ENCODE results near the gene UGT1A4. TPM values are rescaled to one million over a fixed set of nuclear protein-coding genes. Genes with fewer than 3 reads are reported as not detected.

Gene UGT1A4
- polyA plus RNA-seq, 2 donors: 0.69 to 2.5 TPM

GRCh38 chr2:233800208-233800607 is 81.7 kb downstream of the UGT1A4 start:
- no peaks in the 10 kb centered on the region for H3K36me3 ChIP-seq (ENCODE audit: control insufficient read depth in 2 of 2, insufficient read depth in 2 of 2, low read length in 1 of 2)
- WGBS, 2 donors: 78 to 81% methylated on average over 7 of the region's 7 CpGs

GRCh38 chr2:233801357-233802131 is 83.0 kb downstream of the UGT1A4 start:
- no peaks in the 10 kb centered on the region for H3K4me1 ChIP-seq (ENCODE audit: control insufficient read depth in 2 of 2, insufficient read depth in 2 of 2, low read length in 1 of 2)
- no peak overlapping the region for H3K4me3 ChIP-seq (ENCODE audit: low read depth in 1 of 2, low read length in 2 of 2)
- H3K27ac ChIP-seq (ENCODE audit: low read depth in 2 of 2, low read length in 1 of 2): no peak overlapping the region
- no peaks in the 10 kb centered on the region for H3K9me3 ChIP-seq (ENCODE audit: control insufficient read depth in 2 of 2, insufficient read depth in 1 of 2, low read depth in 1 of 2, low read length in 1 of 2)
- no peaks in the 10 kb centered on the region for H3K27me3 ChIP-seq (ENCODE audit: control insufficient read depth in 1 of 2, insufficient read depth in 2 of 2, low read length in 2 of 2)
- H3K36me3 ChIP-seq (ENCODE audit: control insufficient read depth in 2 of 2, insufficient read depth in 2 of 2, low read length in 1 of 2): no peaks in the 10 kb centered on the region
- 76 to 78% methylated on average over 9 of the region's 9 CpGs for WGBS, 2 donors

More at GRCh38 chr2:233800208-233800607, 81.7 kb downstream of the UGT1A4 start:
- H3K27me3 ChIP-seq (ENCODE audit: control insufficient read depth in 1 of 2, insufficient read depth in 2 of 2, low read length in 2 of 2): no peaks in the 10 kb centered on the region
- H3K4me1 ChIP-seq (ENCODE audit: control insufficient read depth in 2 of 2, insufficient read depth in 2 of 2, low read length in 1 of 2): no peaks in the 10 kb centered on the region
- H3K27ac ChIP-seq (ENCODE audit: low read depth in 2 of 2, low read length in 1 of 2): no peak overlapping the region
- peaks cover 0 to 2% of the 10 kb centered on the region in 2 donors for H3K9me3 ChIP-seq (ENCODE audit: control insufficient read depth in 2 of 2, insufficient read depth in 1 of 2, low read depth in 1 of 2, low read length in 1 of 2)
- no peak overlapping the region for H3K4me3 ChIP-seq (ENCODE audit: low read depth in 1 of 2, low read length in 2 of 2)

- H3K27ac ChIP-seq (ENCODE audit: low read depth in 2 of 2, low read length in 1 of 2): no peak overlapping the region
- H3K9me3 ChIP-seq (ENCODE audit: control insufficient read depth in 2 of 2, insufficient read depth in 1 of 2, low read depth in 1 of 2, low read length in 1 of 2): no peaks in the 10 kb centered on the region
- H3K4me1 ChIP-seq (ENCODE audit: control insufficient read depth in 2 of 2, insufficient read depth in 2 of 2, low read length in 1 of 2): no peaks in the 10 kb centered on the region
- no peak overlapping the region for H3K4me3 ChIP-seq (ENCODE audit: low read depth in 1 of 2, low read length in 2 of 2)
- no peaks in the 10 kb centered on the region for H3K36me3 ChIP-seq (ENCODE audit: control insufficient read depth in 2 of 2, insufficient read depth in 2 of 2, low read length in 1 of 2)
- H3K27me3 ChIP-seq (ENCODE audit: control insufficient read depth in 1 of 2, insufficient read depth in 2 of 2, low read length in 2 of 2): no peaks in the 10 kb centered on the region
- 67 to 77% methylated on average over 3 of the region's 3 CpGs for WGBS, 2 donors
These were observed 83.7 kb downstream of the UGT1A4 start for GRCh38 chr2:233802132-233802815.

- no peaks in the 10 kb centered on the region for H3K36me3 ChIP-seq (ENCODE audit: control insufficient read depth in 2 of 2, insufficient read depth in 2 of 2, low read length in 1 of 2)
- H3K4me1 ChIP-seq (ENCODE audit: control insufficient read depth in 2 of 2, insufficient read depth in 2 of 2, low read length in 1 of 2): no peaks in the 10 kb centered on the region
- no peaks in the 10 kb centered on the region for H3K9me3 ChIP-seq (ENCODE audit: control insufficient read depth in 2 of 2, insufficient read depth in 1 of 2, low read depth in 1 of 2, low read length in 1 of 2)
- no peaks in the 10 kb centered on the region for H3K27me3 ChIP-seq (ENCODE audit: control insufficient read depth in 1 of 2, insufficient read depth in 2 of 2, low read length in 2 of 2)
- WGBS, 2 donors: 62 to 74% methylated on average over 2 of the region's 2 CpGs
- no peak overlapping the region for H3K4me3 ChIP-seq (ENCODE audit: low read depth in 1 of 2, low read length in 2 of 2)
- no peak overlapping the region for H3K27ac ChIP-seq (ENCODE audit: low read depth in 2 of 2, low read length in 1 of 2)
These were observed 84.9 kb downstream of the UGT1A4 start for GRCh38 chr2:233803292-233803911.

- Histone ChIP-seq H3K4me3 (ENCODE audit: low read depth in 1 of 2, low read length in 2 of 2) (no peak overlapping the region), H3K4me1 (ENCODE audit: control insufficient read depth in 2 of 2, insufficient read depth in 2 of 2, low read length in 1 of 2) (no peaks in the 10 kb centered on the region), H3K36me3 (ENCODE audit: control insufficient read depth in 2 of 2, insufficient read depth in 2 of 2, low read length in 1 of 2) (no peaks in the 10 kb centered on the region), H3K9me3 (ENCODE audit: control insufficient read depth in 2 of 2, insufficient read depth in 1 of 2, low read depth in 1 of 2, low read length in 1 of 2) (no peaks in the 10 kb centered on the region), H3K27ac (ENCODE audit: low read depth in 2 of 2, low read length in 1 of 2) (no peak overlapping the region), H3K27me3 (ENCODE audit: control insufficient read depth in 1 of 2, insufficient read depth in 2 of 2, low read length in 2 of 2) (no peaks in the 10 kb centered on the region)
- 56 to 67% methylated on average over 8 of the region's 8 CpGs for WGBS, 2 donors
These were observed 85.5 kb downstream of the UGT1A4 start for GRCh38 chr2:233803994-233804393.

- no peak overlapping the region for H3K4me3 ChIP-seq (ENCODE audit: low read depth in 1 of 2, low read length in 2 of 2)
- WGBS, 2 donors: 70 to 75% methylated on average over 12 of the region's 12 CpGs
- peaks cover 0 to 2% of the 10 kb centered on the region in 2 donors for H3K9me3 ChIP-seq (ENCODE audit: control insufficient read depth in 2 of 2, insufficient read depth in 1 of 2, low read depth in 1 of 2, low read length in 1 of 2)
- H3K4me1 ChIP-seq (ENCODE audit: control insufficient read depth in 2 of 2, insufficient read depth in 2 of 2, low read length in 1 of 2): no peaks in the 10 kb centered on the region
- H3K36me3 ChIP-seq (ENCODE audit: control insufficient read depth in 2 of 2, insufficient read depth in 2 of 2, low read length in 1 of 2): no peaks in the 10 kb centered on the region
- no peak overlapping the region for H3K27ac ChIP-seq (ENCODE audit: low read depth in 2 of 2, low read length in 1 of 2)
- no peaks in the 10 kb centered on the region for H3K27me3 ChIP-seq (ENCODE audit: control insufficient read depth in 1 of 2, insufficient read depth in 2 of 2, low read length in 2 of 2)
These were observed 88.8 kb downstream of the UGT1A4 start for GRCh38 chr2:233807215-233807865.

GRCh38 chr2:233807966-233808935 is 89.7 kb downstream of the UGT1A4 start:
- Histone ChIP-seq H3K36me3 (ENCODE audit: control insufficient read depth in 2 of 2, insufficient read depth in 2 of 2, low read length in 1 of 2) (no peaks in the 10 kb centered on the region), H3K9me3 (ENCODE audit: control insufficient read depth in 2 of 2, insufficient read depth in 1 of 2, low read depth in 1 of 2, low read length in 1 of 2) (peaks cover 0 to 2% of the 10 kb centered on the region in 2 donors), H3K27ac (ENCODE audit: low read depth in 2 of 2, low read length in 1 of 2) (no peak overlapping the region), H3K4me3 (ENCODE audit: low read depth in 1 of 2, low read length in 2 of 2) (no peak overlapping the region), H3K27me3 (ENCODE audit: control insufficient read depth in 1 of 2, insufficient read depth in 2 of 2, low read length in 2 of 2) (no peaks in the 10 kb centered on the region), H3K4me1 (ENCODE audit: control insufficient read depth in 2 of 2, insufficient read depth in 2 of 2, low read length in 1 of 2) (no peaks in the 10 kb centered on the region)
- 77 to 81% methylated on average over 10 of the region's 10 CpGs for WGBS, 2 donors

- 83 to 89% methylated on average over 6 of the region's 6 CpGs for WGBS, 2 donors
- H3K4me3 ChIP-seq (ENCODE audit: low read depth in 1 of 2, low read length in 2 of 2): no peak overlapping the region
- H3K27me3 ChIP-seq (ENCODE audit: control insufficient read depth in 1 of 2, insufficient read depth in 2 of 2, low read length in 2 of 2): no peaks in the 10 kb centered on the region
- no peaks in the 10 kb centered on the region for H3K4me1 ChIP-seq (ENCODE audit: control insufficient read depth in 2 of 2, insufficient read depth in 2 of 2, low read length in 1 of 2)
- H3K36me3 ChIP-seq (ENCODE audit: control insufficient read depth in 2 of 2, insufficient read depth in 2 of 2, low read length in 1 of 2): no peaks in the 10 kb centered on the region
- H3K9me3 ChIP-seq (ENCODE audit: control insufficient read depth in 2 of 2, insufficient read depth in 1 of 2, low read depth in 1 of 2, low read length in 1 of 2): peaks cover 0 to 2% of the 10 kb centered on the region in 2 donors
- no peak overlapping the region for H3K27ac ChIP-seq (ENCODE audit: low read depth in 2 of 2, low read length in 1 of 2)
These were observed 91.8 kb downstream of the UGT1A4 start for GRCh38 chr2:233810385-233810784.

Data from esophagus (tissue), 2 donors.